GM19043 (cell line): ENCODE data around the gene NUBP2.

Experiments
- ATAC-seq: cut with Tn5 transposase; IDR thresholded peaks from one replicate; pipeline ENCODE4 v1.9.1; 2021; ENCODE audit warnings: low read depth; ENCODE audit not compliant: unreplicated experiment

The NUBP2 gene

GRCh38 chr16:1822801-1823200 lies 40.0 kb downstream of the NUBP2 start:
- no peak for ATAC-seq

DNA sequence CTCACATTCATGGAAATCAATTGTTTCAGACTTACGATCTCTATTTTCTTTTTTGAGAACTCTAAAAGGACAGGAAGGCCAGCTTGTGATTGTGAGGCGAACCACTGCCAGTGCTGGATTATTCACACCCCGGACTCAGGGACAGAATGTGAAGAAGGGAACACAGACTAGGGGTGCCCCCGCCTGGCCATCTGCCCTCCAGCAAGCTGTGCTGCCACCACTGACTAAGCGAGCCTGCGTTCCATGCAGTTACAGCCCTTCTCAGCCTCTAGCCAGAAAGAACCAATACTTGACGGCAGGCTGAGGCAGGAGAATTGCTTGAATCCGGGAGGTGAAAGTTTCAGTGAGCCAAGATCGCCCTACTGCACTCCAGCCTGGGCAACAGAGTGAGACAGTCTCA lies 41.1 kb downstream of the NUBP2 start:
- no peak for ATAC-seq

DNA sequence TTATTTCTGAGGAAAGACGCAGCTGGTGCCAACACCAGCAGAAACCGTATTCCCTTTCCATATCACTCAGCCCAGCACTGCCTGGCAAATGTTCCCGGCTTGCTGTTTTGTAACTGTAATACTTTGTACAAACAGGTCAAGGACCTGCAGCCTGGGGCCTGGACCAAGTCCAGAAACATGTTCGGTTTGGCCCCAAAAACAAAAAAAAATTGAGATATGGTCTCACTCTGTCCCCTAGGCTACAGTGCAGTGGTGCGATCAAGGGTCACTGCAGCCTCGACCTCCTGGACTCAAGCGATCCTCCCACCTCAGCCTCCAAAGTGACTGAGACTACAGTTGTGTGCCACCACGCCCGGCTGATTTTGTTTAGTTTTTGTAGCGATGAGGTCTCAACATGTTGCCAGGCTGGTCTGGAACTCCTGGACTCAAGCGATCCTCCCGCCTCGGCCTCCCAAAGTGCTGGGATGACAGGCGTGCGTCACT lies 42.7 kb downstream of the NUBP2 start:
- no peak for ATAC-seq

DNA sequence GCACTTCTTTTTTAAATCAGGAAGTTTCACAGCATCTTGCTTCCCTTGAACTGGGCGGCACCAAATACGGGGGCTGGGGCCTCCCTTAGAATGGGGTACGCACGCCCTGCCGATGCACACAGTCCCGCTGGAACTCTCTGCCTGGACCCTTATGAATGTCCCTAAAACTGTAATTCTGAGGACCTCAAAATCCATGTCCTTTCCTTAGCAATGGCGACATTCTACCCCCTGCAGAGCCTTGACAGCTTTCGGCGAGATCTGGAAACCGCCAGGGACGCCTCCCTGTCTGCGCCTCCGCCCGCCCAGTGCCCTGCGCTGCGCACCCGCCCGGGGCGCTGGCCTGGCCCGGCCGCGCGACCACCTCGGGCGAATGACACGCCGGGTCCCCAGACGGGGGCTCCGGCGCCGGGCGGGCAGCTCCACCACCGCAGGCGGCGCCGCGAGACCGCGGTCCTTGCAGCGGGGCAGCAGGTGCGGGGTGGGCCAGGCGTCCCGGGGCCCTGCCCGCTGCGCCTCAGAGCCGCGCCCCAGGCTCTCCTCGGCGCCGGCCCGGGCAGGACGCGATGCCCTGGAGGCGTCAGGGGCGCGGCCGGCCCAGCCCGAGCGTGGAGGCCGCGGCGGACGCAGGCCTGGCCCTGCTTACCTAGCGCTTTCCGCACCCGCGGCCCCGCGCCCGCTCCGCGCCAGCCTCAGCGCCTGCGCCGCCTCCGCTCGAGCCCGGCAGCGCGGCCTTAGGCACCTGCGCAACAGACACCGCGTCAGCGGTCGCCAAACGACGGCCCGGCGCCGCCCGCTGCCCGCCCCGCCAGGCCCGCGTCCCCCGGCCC lies 43.3 kb downstream of the NUBP2 start:
- ATAC-seq = peak; percentile 32

DNA sequence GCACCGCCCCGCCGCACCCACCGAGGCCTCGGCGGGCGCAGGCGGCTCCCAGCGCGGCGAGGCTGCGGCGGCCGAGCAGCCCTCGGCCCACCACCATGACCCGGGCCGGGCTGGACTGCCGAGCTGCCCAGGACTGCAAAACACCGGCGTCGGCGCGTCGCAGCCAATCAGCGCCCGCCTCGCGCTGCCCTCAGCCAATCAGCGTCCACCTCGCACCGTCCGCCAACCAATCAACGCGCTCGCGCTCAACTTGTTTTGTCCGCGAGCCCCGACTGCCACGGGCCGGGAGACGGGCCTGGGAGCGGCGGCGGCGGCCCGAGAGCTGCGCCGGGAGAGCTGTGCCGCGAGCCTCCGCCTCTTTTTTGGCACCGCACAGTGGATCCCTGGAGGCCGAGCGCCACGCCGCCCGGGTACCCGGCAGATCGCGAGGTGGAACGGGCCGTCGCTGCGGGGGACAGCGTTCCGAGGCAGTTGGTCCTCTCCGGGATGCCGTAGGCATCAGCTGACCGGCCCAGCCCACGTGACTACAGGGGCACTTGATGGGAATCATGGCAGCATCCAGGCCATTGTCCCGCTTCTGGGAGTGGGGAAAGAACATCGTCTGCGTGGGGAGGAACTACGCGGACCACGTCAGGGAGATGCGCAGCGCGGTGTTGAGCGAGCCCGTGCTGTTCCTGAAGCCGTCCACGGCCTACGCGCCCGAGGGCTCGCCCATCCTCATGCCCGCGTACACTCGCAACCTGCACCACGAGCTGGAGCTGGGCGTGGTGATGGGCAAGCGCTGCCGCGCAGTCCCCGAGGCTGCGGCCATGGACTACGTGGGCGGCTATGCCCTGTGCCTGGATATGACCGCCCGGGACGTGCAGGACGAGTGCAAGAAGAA lies 44.2 kb downstream of the NUBP2 start, which contains the start of the genes FAHD1 and HAGH:
FAHD1 (plus strand) TSS at position 516 of the 883 bp plus-strand sequence; CDS start at position 549, 33 bp downstream.
HAGH (minus strand) TSS at position 135 of the 883 bp plus-strand sequence; CDS start at position 97, 38 bp downstream.
- peak; percentile 88 for ATAC-seq

DNA sequence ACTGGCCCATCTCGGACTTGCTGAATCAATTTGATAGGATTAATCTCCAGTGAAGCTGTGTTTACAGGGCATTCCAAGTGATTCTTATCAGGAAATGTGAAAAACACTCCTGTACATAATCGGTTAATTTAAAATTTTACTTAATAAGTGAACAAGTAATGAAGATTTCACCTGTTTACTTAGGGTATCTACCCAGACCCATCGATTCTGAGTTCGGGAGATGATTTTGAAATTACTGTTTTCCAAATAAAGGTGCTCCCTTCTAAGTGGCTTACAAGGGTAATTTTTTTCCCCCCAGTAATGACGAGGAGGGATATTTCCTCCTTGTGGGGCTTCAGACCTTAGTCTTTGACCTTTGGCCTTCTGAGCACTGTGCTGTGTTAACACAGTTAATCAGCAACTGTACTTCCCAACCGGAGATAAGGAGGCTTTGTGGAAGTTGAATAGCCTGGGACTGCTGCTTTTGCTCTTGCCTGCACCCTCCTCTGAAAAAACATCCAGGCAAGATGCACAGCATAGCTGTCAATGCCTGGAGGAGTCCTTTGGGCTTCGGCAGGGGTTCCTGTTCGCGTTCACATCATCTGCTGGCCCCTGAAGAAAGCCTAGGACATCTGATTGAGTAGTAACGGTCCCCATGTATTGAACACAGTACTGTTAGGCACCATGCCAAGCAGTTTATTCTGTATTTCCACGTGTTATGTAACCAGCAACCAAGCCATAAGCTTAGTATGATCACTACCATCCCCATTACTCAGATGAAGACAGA lies 46.1 kb downstream of the NUBP2 start:
- ATAC-seq = no peak

- ATAC-seq = no peak
Measured at GRCh38 chr16:1830213-1830612, 47.5 kb downstream of the NUBP2 start.

DNA sequence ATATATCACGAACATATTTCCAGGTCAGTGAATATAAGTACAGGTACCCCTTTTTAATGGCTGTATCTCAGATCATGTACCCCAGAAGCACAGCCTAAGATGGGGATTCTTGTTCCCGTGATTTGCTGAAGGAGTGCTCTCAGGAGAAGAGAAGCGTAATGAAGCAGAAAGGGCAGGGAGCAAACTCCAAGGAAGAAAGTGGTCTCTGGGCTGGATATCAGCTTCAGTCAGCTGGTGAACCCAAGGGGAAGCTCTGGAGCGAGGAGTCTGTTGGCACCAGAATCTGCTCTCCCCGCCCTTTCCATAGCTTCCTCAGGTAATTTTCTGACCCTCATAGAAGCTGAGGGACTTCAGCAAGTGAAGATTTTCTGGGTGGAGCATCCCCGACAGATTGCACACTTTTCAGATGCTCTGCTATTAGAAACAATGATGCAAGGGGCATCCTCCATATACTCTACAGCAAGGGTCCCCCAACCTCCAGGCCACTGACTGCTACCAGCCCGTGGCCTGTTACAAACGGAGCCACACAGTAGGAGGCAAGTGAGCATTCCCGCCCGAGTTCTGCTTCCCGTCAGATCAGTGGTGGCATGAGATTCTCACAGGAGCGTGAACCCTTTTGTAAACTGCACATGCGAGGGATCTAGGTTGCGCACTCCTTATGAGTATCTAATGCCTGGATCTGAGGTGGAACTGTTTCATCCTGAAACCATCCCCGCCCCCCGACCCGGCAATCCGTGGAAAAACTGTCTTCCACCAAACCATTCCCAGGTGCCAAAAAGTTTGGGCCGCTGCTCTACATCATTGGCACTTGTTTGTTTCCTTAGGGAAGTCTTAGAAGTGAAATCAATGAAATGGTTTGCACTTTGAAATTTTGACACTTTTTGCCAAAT lies 48.7 kb downstream of the NUBP2 start:
- ATAC-seq = no peak

- ATAC-seq = no peak
Measured at GRCh38 chr16:1832838-1833454, 50.2 kb downstream of the NUBP2 start.

DNA sequence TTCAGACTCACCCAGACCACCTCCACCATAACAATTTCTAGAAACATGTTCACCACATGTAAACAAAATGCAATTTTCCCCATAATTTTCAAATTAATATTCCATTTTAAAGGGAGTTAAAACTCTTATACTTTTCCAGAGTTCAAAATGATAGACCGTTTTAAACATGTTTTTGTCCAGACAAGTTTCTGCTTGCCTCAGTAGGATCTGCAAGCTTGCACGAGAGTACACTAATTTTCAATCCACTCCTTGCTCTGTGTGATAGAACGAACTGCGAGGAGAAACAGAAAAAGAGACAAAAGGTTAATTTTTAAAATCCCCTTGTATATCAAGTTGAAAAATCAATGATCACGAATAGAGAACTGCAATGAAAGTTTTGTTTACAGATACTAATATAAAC lies 51.3 kb downstream of the NUBP2 start:
- ATAC-seq = no peak
